ENCODE data around the gene PIGM.

The PIGM gene

DNA sequence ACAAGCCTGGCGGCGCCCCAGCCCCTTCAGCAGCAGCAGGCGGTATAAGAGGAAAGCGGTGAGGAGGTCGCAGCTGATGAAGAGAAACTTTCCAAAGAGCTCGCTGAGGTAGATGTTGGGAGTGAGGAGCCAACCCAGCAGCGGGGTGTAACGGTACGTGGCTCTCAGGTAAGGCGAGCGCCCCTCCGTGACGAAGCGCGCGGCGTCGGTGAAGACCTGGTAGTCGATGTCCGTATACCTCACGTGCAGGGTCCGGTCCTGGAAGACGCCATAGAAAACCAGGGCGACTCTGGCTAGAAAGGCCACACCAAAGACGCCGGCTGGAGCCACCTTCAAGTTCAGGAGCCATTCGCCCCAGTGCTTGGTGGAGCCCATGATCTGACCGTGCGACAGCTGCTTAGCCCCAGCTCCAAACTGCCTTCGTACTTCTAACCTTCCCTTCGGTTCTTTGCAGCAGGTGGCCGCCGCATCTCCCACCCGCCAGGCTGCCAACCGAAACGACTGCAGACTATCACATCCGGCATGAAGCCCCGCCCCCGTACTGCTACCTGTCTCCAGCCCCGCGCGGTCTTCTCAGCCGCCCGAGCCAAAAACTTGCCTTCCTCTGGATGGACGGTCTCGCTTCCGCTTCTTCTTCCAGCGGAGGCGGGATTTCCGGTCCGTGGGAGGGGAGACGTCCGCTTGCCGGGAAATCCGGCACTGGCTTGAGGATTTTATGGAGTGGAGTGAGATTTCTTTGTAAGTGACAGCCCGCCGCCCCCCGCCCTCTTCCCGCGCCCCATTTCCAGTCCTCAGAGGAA, at the start of gene PIGM:
PIGM (minus strand) TSS at position 626 of the 800 bp plus-strand sequence; CDS start at position 375, 251 bp downstream.
- peak; percentile 71 for DNase-seq

DNA sequence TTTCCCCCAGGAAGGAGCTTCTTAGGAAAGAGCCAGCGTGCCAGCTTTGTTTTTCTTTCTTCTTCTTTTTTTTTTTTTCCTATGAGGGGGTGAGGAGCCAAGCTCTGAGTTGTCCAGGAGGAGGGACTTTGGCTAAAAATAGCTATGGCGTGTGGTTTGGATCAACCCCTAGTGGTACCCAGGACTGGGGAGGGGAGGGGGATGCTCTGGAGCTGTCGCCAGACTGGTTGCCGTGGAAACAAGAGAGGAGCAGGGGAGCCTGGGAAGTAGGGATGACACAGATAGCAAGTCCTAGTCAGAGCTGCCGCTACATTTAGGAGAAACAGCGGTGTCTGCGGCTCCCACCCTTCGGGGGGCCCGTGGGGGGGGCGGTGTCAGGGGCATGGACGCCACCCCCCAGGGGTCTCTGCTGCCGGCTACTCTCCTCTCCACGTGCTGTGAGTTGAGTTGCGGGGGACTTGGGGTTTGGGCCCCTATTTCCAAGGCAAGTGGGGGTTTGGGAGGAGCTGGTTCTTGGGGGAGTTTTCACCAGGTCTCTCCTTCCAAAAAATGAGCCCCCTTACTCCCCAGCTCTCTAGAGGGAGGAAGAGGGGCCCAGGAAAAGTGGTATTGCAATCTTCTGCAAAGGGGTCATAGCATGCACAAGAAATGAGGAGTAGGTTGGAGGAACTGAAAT, 49.6 kb upstream of the PIGM start, which contains the start of gene KCNJ9:
KCNJ9 (plus strand) TSS at position 278 of the 676 bp plus-strand sequence. CDS start 2,493 bp downstream, outside the sequence.
- DNase-seq: no peak

DNA sequence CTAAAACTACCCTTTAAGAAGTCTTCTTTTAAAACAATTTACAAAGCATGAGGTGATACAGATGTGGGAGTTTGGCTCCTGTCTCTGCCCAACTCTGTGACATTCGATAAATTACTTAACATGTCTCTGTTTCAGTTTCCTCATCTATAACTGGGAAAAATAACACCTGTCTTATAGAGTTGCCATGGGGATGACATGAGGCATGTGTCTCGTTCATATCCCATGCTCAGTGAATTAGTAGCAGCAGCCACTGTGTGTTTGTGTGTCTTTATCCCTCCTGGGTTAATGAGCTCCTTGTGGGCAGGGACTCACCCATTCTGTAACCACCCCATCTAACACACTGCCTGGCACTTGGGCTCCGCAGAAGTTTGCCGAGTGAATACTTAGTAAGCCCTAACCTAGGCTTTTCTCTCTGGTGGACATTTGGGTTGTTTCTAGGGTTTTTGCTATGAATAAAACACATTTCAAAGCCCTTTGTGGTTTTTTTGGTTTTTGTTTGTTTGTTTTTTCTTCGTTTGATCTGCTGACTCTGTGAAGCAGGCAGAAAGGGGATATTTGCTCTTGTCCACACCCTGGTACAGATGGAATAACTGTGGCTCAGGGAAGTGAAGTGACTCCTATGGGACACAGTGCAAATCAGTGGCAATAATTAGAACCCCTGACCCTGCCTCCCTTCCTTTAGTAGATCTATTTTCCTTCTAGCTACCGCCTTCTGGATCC, 48.8 kb upstream of the PIGM start:
- no peak for DNase-seq

DNA sequence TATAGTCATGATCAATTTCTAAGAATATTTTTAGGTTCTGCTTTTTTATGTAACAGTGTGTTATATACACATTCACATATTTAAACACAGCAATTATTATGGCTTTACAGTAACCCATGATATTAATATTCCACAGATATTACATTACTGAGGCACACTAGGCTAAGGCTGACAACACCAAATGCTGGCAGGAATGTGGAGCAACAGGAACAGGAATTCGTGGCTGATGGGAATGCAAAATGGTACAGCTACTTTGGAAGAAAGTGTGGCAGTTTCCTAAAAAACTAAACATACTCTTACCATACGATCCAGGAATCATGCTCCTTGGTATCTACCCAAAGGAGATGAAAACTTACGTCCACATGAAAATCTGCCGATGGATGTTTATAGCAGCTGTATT, 47.7 kb upstream of the PIGM start:
- no peak for DNase-seq

DNA sequence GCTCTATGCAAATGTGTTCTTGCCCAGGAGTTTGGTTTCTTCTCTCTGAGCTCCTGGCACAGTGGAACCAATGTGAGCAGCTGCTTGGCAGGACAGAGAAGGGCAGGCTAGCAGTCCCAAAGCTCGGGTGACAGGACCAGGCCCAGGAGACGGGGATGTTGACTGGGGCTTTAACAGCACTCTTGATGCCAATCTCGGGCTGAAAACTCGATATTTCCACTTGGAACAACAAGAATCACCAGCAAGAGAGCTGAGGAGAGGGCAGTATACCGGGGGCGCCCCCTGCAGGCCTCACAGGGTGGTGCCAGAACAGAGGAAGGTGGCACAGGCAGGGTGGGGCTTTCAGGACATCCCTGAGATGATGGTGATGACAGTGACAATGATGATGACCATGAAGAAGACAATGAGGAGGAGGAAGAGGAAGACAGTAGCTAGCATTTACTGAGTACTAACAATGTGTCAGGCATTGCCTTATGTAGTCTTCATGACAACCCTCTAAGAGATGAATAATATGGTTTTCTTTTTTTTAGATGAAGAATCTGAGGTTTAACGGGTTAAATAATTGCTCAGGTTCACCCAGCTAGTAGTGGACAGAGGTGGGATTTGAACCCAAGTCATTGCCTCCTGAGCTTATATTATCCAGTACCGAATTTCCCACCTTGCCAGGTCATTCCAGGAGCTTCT, 46.9 kb upstream of the PIGM start:
- DNase-seq: no peak

DNA sequence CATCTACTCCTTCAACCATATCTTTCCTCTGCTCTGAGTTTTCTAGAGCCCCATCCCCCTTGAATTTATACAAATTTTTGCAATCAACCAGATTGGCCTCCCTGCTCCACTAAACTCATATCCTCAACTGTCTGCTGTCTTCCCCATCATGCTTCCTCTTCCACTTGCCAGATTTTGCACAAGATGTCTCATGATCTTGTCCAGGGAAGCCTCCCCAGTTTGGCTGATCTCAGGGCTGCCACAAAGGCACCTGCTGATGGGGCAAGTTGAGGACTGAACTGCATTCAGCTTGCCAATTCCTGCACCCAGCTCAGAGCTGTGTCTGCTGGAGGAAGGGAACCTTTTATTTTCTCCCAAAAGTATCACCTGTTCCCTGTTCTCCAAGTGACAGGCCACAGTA, 45.7 kb upstream of the PIGM start:
- DNase-seq: no peak

DNA sequence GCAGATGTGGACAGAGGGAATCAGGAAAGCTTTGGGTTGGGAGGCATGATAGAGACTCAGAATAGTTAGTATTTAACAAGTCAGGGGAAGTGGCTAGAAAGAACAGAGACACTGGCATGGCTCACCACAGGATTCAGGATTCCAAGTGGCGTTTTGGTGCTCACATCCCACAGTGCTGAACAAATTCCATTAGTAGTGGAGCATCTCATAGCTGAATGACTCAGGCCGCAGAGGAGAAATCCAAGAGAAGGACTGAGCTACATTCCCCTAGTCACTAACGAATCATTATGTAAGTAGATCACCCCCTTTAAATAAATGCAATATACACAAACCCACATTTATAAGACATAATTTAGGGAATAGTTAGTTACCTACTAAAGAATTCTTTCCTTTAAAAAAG, 44.5 kb upstream of the PIGM start:
- DNase-seq: no peak

DNA sequence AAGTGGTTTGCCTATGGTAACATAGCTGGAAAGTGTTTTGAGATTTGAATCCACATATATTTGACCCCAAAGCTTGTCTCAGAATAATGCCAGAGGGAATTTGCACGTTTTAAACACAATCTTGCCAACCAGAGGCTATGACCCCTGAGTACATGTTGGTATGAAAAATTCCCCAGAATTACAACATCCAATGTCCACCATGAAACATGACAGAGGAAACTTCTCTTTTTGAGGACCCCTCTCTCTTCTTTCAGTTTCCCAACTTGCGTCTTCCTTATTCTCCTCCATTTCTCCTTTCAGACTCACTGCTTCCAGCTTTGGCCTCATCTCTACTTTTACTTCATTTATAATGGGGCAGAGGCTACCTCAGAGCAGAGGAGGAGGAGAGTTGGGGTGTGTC, 44.0 kb upstream of the PIGM start:
- DNase-seq: no peak

DNA sequence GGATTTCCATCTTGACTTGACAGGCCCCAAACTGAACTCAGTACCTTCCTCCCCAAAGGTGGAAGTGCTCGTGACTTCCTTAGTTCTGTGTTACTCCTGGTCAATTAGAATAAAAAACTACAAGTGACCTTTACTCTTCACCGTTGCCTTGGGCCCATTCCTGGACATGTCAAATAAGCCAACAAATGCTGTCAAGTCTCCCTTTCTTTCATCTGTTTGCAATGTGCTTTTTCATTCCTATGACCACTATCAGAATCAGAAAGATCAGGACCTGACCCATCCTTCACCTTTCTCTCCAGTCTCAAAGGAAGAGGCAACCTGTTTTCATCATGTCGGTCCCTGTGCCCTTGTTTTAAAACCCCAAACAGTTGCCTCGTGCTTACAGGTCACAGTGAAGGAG, 43.1 kb upstream of the PIGM start:
- DNase-seq: no peak

DNA sequence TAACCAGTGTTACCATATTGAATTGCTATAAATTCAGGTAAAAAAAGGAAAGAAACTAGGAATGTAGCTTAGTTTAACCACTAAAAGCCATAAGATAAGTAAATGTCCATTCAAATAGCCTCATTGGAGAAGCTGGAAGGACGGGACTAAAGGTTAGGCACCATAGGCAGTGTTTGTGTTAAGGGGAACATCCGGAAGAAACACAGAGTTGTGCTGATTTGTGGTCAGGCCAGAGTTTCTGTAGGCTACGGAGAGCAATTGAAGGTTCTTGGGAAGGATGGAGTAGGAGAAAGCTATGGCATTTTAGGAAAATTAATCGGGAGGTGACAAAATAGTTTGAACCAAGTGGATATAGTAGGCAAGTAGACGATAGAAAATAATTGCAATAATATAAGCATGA, 39.5 kb upstream of the PIGM start:
- DNase-seq: no peak

DNA sequence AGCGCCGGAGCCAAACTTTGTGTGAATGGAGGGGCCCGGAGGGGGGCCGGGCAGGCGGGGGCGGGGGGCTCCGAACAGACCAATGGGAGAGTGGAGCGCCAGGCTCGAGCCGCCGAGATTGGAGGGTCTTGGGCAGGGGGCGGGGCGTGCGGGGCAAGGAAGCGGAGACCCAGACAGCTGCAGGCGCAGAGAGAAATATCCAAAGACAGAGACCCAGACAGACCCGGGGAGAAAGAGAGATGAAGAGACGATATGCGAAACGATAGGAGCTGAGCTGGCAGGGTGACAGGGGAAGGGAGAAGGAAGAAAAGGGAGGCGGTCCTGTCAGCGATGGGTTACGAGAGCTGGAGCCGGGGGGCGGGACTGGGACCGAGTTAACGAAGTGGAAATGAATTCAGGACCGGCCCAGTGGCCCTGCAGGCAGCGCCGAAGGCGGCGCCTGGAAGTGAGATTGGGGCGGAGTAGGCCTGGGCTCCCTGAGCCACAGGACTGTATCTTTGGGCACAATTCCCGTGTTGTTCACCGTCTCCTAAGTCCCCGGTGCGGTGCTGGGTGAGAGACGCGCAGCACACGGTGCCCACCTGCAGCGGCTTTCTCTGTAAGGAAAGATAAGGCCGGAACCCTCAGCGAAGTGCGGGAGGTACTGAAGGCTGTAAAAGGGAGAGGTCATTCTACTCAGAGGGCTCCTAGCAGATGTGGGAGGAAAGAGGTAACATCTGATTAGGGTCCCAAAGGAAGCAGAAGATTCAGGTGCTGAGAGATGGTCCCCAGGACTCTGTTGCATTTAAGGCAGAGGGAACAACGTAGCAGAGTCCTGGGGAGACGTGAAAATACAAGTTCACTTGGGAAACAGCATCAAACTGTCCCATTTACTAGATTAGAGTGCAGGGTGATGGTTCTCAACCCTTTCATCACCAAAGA, 38.7 kb upstream of the PIGM start:
- no peak for DNase-seq

DNA sequence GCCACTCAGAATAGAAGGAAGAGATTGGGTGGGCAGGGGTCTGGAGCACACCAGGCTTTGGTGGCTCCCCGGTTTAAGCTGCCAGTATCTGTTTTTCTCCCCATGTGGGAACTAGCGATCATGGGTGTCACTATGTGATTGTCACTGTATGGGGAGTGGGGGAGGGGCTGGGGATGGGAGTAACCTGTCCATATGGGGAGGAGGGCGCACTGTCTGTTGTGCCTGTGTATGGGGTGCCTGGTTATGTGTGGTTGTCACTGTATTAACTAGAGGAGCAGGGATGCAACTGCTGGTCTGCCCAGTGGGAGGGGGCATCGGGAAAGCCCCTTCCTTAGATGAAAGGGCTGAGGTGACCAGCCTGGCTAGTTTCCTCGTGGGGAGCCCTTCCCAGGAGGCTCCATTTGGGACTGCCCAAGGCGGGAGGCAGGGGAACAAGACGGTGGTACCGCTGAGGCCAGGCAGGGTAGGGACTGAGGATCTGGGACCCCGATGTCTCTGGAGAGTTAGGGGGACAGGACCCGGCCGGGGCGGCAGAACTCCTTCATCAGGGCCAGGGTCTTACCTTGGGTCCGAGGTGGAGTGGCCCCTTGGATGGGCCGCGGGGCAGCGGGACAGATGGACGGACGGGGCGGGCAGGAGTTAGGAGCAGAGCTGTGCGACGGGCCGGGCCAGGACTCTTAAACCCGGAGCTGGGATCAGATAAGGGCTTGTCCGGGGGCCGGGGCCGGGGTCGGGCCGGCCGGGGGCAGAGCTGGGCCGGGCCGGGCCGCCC, 37.9 kb upstream of the PIGM start, which contains the start of gene KCNJ10:
KCNJ10 (minus strand) TSS at position 701 of the 772 bp plus-strand sequence. CDS start 27,628 bp downstream, outside the sequence.
- no peak for DNase-seq

DNA sequence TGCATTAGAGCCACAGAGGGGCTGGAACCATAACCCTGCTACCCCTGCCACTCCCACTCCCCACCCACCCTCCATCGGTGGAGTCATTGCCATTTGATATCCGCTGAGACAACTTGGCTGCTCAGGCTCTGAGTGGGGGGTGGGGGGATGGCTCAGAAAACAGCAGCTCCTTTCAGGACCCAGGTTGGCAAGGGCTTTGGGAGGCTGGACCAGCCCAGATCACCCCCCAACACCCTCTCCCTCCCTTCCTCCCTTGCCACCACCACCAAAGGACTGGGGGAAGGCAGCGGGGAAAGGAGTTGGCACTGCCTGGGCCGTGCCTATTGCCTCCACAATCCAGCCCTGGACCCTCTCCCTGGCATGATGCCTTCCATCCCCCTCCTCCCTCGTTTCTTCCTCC, 36.4 kb upstream of the PIGM start:
- DNase-seq: no peak

DNA sequence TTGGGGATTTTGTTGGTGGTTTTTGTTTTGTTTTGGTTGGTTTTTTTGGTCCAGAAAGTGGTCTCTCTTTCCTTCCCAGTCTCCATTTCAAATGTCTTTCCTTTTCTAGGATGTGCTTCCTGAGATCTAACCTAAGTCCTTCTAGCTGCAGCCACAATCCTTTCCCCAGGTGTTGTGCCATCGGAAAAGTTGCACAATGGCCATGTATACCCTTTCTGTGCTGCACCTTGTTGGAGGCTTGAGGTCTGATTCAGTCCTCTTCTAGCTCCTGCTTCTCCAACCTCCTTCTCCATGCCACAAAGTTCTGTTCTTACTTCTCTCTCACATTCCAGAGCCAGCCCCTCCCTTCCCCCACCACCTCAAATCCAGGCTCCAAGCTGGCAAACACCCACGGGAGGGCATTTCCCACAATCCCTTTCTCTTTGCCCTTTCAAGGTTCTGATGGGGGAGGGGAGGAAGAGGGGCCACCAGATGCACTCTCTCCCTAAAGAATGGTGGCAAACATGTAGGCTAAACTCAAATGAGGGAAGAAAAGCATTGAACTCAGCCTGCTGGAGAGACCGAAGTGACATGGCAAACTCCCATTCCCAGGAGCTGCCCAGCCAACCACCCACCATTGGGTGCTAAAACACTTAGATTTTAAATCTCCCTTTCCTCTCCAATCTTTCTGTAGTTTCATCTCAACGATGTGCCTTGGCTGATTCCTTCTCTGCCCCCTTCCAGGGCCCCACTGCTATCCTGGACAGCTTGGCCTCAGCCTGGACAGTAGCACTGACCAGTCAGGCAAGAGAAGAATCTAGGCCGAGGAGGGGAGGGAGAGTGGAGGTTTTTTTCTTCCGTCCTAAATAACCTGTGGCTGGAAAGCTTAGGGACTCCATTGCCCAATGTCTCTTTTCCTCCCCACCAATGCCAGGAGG, 35.3 kb upstream of the PIGM start:
- no peak for DNase-seq

DNA sequence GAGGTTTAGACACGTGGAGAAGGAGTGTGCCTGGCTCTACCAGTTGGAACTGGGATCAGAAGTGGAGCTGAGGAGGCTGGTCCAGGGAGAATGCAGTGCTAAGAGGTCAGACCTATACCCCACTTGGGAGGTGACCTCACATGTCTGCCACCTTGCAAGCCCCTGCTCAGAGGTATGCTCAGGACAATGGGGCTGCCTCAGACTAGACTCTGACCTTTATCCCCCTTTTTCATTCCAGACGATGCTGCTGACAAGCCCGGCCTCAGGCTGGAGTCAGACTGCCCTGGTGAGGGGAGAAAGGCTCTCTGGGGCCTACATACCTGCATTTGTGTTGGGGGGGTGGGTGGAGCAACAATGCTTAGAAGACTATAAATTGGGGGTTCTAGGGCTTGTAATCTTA, 33.0 kb upstream of the PIGM start:
- DNase-seq: no peak

DNA sequence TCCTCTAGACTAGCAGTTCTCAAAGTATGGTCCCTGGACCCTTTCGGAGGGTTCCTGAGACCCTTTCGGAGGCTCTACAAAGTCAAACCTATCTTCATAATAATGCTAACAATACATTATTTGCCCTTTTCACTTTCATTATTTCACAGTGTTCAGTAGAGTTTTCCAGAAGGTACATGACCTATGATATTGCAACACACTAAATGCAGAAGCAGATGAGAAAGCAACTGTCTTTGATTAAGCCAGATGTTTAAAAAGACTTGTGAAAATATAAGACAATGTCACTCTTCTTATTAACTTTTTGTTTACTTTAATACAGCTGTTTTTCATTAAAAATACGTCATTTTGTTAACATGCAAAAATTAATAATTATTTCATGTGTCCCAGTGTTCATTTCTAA, 32.4 kb upstream of the PIGM start:
- DNase-seq: no peak

DNA sequence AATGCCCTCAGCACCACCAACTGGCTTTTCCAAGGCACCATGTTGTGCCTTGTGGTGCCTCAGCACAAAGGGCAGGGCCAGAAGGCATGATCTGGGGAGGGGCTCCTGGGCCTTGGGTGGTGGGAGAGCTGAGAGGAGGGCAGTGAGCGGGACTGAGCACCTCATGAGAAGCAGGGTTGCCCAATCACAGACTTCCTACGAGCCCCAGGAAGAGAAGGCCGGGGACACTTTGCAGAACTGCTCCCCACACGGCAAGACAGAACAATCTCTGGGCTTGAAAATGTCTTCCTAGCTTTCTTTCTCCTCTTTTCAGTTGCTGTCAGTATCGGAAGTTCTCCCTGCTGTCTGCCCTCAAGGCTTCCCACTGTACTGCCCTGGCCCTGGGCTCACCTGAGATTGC, 31.4 kb upstream of the PIGM start:
- DNase-seq: no peak

DNA sequence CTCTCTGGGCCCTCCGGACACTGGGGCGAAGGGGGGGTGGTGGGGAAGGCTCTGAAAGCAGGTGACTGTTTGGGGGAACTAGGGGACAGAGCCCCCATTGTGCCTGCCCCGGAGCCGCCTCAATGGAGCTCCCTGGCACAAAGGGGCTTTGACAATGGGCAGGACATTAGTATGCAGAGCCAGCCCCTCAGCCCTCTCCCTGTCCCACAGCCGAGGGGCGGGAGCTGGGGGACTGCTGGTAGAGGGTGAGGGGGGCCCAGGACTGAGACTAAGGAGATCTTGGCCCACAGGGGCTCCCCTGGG, 30.4 kb upstream of the PIGM start:
- DNase-seq: no peak

DNA sequence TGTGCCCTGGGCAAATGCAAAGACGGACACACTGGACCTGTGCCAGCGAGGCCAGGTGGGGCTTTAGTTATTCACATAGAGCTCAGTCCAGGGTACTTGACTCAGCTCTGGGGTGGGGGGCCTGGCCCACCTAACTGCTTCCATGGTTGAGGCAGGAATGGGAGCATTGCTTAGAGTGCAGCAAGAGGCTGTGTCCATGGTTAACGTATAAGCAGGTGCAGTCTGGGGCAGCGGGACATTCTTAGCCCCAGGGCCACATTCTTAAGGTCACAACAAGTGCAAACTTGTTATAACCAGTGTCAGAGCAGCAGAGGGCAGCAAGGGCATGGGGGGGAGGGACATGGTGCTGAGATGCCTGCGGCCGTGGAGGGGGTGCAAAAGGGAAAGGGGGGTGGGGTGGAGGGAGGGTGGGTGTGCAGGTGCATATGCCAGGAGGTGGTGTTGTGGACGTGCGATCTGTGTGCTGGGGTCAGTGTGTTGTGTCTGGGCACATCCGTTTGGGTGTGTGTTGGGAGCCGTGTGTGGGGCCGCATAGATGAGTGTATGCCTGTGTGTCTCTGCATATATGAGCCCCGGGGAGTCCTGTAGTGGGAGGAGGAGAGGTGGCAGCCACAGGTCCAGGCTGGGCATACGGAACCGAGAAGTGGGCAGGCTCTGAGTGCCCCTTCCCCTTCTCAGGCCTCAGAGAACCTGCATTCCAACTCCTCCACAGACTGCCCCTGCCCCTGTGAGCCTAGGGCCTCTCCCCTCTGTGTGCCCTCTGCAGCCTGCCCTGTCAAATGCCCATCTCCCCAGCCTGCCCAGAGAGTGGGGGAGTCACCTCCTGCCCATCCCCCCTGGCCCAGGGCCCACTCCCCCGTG, 29.8 kb upstream of the PIGM start:
- no peak for DNase-seq
